Panc1 (cell line): ENCODE measurements around the gene RDH5. TPM values are rescaled to one million over a fixed set of nuclear protein-coding genes. Genes with fewer than 3 reads are reported as not detected.
A peak's percentile ranks its signal among the peaks of the same experiment; 100 is the strongest.

Experiments used
- ATAC-seq: fragments of 200-7000 bp; cut with Tn5 transposase; 2 replicates; pipeline ENCODE4 v1.9.1; 2020; ENCODE audit warnings: mild to moderate bottlenecking, moderate library complexity
- BruUV-seq: library from RNA; stranded (reverse); fragments of 400-500 nt; replicated peaks from 2 replicates; lab custom pipeline; 2021; lab: Mats Ljungman, UMichigan
- CTCF ChIA-PET: fragments of 300-600 bp; sonication (Branson Sonifier 250); formaldehyde crosslinking; loops from one replicate; lab custom pipeline; 2022; ENCODE audit warnings: antibody characterized with exemption; lab: Charles Lee
- POLR2A ChIA-PET: fragments of 300-600 bp; sonication (Branson Sonifier 250); formaldehyde crosslinking; loops from one replicate; lab custom pipeline; 2022; ENCODE audit warnings: antibody characterized with exemption; lab: Charles Lee
- DNase-seq: peaks from one replicate; pipeline ENCODE4 v3.0.0-alpha.2; 2010; ENCODE audit warnings: low read depth, low spot score
- H3K27ac ChIP-seq: 2 replicates; pipeline ENCODE4 v1.5.1; 2011; ENCODE audit warnings: mild to moderate bottlenecking, low read length, inconsistent platforms
- H3K27me3 ChIP-seq: fragments of 200-500 bp; sonication (Bioruptor generic); 2 replicates; pipeline ENCODE4 v1.6.0; 2014; ENCODE audit warnings: low read length, inconsistent platforms; ENCODE audit not compliant: control insufficient read depth, insufficient read depth
- H3K36me3 ChIP-seq: fragments of 200-500 bp; sonication (Bioruptor generic); 2 replicates; pipeline ENCODE4 v1.5.1; 2014; ENCODE audit warnings: inconsistent platforms, mild to moderate bottlenecking, low read length, moderate library complexity; ENCODE audit not compliant: control insufficient read depth, insufficient read depth
- H3K4me1 ChIP-seq: 2 replicates; pipeline ENCODE4 v1.5.1; 2011; ENCODE audit warnings: inconsistent platforms, mild to moderate bottlenecking, low read length, moderate library complexity; ENCODE audit not compliant: control insufficient read depth, insufficient read depth
- H3K4me3 ChIP-seq, 2 experiments: 2 replicates each; pipeline ENCODE4 v1.5.1; 2011 to 2012; ENCODE audit warnings: low read depth in 2 of 2, low read length in 2 of 2, mild to moderate bottlenecking in 2 of 2, inconsistent platforms in 1 of 2, moderate library complexity in 1 of 2
- H3K9me3 ChIP-seq: fragments of 200-500 bp; sonication (Bioruptor generic); 2 replicates; pipeline ENCODE4 v1.5.1; 2014; ENCODE audit warnings: low read depth, mild to moderate bottlenecking, inconsistent platforms, low read length, moderate library complexity; ENCODE audit not compliant: control insufficient read depth, insufficient read depth
- POLR2AphosphoS5 ChIP-seq: IDR thresholded peaks from 2 replicates; pipeline ENCODE4 v1.6.1; 2012; ENCODE audit warnings: mild to moderate bottlenecking, low read depth, low read length, moderate library complexity
- SIN3A ChIP-seq: IDR thresholded peaks from 2 replicates; pipeline ENCODE4 v1.6.1; 2012; ENCODE audit warnings: low read depth, mild to moderate bottlenecking, low read length, moderate library complexity, borderline replicate concordance; ENCODE audit not compliant: insufficient read depth
- TCF7L2 ChIP-seq: IDR thresholded peaks from 2 replicates; pipeline ENCODE4 v1.6.1; 2011; ENCODE audit warnings: mild to moderate bottlenecking, low read depth, low read length, inconsistent platforms
- in situ Hi-C: cut with HindIII; loops from 2 replicates; pipeline ENCODE4 v1.10.0; 2016; ENCODE audit warnings: low sequenced_read_pairs, low pct_unique_long_range_greater_than_20kb
- intact Hi-C: fragments of 100-400 bp; cut with micrococcal nuclease; formaldehyde crosslinking; loops from one replicate; pipeline ENCODE4 v1.10.0; 2022; ENCODE audit not compliant: unreplicated experiment
- total RNA-seq: library from RNA; stranded (reverse); gene quantifications from one replicate; pipeline ENCODE4 v1.2.1, GENCODE V29; 2021; ENCODE audit not compliant: unreplicated experiment
- TF ChIP-seq, protein P1 (sequence below): fragments of 450-650 bp; IDR thresholded peaks from 2 replicates; pipeline ENCODE4 v1.5.1; 2017; ENCODE audit warnings: mild to moderate bottlenecking
- TF ChIP-seq, protein P2 (sequence below), 2 experiments: IDR thresholded peaks; 2 replicates each; pipeline ENCODE4 v1.6.1; 2011 to 2012; ENCODE audit warnings: low read depth in 2 of 2, control low read depth in 1 of 2, low read length in 1 of 2, mild to moderate bottlenecking in 1 of 2, moderate library complexity in 1 of 2; ENCODE audit not compliant: insufficient read depth in 1 of 2

The RDH5 gene
- total RNA-seq, 1 experiment from 2014 or later, result 2.8 TPM

DNA sequence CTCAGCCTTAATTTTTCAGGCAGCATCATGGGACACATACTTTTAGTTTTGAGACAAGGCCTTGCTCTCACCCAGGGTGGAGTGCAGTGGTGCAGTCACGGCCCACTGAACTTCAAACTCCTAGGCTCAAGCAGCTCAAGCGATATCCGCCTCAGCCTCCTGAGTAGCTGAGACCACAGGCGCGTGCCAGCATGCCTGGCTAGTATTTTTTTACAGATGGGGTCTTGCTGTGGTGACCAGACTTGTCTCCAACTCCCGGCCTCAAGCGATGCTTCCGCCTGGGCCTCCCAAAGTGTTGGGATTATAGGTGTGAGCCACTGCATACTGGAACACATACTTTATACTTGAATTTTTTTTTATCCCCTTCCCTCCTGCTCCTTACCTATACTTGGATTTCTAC lies 2.8 kb downstream of the RDH5 start:
- intact Hi-C loops, result loop anchor here (10.0 kb wide), 1 partner anchor 528 kb away; no protein-coding TSS in a partner anchor
- TSS peak; percentile 23 for BruUV-seq
- Histone ChIP-seq H3K36me3 (peaks cover 8% of the 10 kb centered on the region), H3K9me3 (no peaks in the 10 kb centered on the region), H3K4me1 (peaks cover 30% of the 10 kb centered on the region), H3K4me3 (no peak overlapping the region), H3K27me3 (no peaks in the 10 kb centered on the region), H3K27ac (no peak overlapping the region)
- DNase-seq (no peak), ATAC-seq (no peak)
- in situ Hi-C loops, result no loop called here
- TF ChIP-seq POLR2AphosphoS5 (no peak), SIN3A (no peak), TCF7L2 (no peak)
- TF ChIP-seq, protein P1, sequence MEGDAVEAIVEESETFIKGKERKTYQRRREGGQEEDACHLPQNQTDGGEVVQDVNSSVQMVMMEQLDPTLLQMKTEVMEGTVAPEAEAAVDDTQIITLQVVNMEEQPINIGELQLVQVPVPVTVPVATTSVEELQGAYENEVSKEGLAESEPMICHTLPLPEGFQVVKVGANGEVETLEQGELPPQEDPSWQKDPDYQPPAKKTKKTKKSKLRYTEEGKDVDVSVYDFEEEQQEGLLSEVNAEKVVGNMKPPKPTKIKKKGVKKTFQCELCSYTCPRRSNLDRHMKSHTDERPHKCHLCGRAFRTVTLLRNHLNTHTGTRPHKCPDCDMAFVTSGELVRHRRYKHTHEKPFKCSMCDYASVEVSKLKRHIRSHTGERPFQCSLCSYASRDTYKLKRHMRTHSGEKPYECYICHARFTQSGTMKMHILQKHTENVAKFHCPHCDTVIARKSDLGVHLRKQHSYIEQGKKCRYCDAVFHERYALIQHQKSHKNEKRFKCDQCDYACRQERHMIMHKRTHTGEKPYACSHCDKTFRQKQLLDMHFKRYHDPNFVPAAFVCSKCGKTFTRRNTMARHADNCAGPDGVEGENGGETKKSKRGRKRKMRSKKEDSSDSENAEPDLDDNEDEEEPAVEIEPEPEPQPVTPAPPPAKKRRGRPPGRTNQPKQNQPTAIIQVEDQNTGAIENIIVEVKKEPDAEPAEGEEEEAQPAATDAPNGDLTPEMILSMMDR, result no peak
- TF ChIP-seq, protein P2, sequence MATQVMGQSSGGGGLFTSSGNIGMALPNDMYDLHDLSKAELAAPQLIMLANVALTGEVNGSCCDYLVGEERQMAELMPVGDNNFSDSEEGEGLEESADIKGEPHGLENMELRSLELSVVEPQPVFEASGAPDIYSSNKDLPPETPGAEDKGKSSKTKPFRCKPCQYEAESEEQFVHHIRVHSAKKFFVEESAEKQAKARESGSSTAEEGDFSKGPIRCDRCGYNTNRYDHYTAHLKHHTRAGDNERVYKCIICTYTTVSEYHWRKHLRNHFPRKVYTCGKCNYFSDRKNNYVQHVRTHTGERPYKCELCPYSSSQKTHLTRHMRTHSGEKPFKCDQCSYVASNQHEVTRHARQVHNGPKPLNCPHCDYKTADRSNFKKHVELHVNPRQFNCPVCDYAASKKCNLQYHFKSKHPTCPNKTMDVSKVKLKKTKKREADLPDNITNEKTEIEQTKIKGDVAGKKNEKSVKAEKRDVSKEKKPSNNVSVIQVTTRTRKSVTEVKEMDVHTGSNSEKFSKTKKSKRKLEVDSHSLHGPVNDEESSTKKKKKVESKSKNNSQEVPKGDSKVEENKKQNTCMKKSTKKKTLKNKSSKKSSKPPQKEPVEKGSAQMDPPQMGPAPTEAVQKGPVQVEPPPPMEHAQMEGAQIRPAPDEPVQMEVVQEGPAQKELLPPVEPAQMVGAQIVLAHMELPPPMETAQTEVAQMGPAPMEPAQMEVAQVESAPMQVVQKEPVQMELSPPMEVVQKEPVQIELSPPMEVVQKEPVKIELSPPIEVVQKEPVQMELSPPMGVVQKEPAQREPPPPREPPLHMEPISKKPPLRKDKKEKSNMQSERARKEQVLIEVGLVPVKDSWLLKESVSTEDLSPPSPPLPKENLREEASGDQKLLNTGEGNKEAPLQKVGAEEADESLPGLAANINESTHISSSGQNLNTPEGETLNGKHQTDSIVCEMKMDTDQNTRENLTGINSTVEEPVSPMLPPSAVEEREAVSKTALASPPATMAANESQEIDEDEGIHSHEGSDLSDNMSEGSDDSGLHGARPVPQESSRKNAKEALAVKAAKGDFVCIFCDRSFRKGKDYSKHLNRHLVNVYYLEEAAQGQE (IDR thresholded peaks at IDR 0.05; ENCODE audit: insufficient read depth in 1 of 2, low read depth in 2 of 2, low read length in 1 of 2), result no peak
- ChIA-PET CTCF (interaction anchor here (1.3 kb wide), 1 partner anchor 41 kb away, joined by 5 read pairs; a partner anchor contains a TSS), POLR2A (no interaction called here)

DNA sequence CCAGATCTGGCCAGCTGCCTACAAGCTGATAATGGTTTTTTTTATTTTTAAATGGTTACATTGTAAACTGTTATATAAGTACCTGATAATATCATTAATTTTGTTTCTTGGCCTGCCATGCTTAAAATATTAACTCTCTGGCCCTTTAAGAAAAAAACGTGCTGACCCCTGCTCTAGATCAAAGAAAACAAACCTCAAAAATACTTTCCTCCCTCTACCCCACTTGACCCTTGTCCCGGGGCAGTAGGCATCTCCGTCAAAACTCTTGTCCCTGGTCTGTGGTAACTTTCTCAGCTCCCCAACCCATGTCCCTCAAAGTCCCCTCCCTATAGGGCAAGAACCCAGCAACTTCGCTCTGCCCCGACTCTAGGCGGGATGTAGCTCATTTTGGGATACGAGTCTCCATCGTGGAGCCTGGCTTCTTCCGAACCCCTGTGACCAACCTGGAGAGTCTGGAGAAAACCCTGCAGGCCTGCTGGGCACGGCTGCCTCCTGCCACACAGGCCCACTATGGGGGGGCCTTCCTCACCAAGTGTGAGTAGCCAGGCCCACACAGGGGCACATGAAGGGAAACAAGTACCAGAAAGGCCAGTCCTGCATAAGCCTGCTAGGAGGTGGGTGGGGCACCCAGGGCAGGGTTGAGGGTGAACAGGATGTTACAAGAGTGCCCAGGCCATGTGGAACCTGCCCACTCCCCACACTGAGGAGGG lies 3.5 kb downstream of the RDH5 start:
- Histone ChIP-seq H3K9me3 (no peaks in the 10 kb centered on the region), H3K27me3 (no peaks in the 10 kb centered on the region), H3K27ac (no peak overlapping the region), H3K36me3 (peaks cover 10% of the 10 kb centered on the region), H3K4me3 (no peak overlapping the region), H3K4me1 (peaks cover 30% of the 10 kb centered on the region)
- TF ChIP-seq SIN3A, result no peak
- TF ChIP-seq, protein P1, result no peak
- TF ChIP-seq, protein P2 (IDR thresholded peaks at IDR 0.05; ENCODE audit: insufficient read depth in 1 of 2, low read depth in 2 of 2, low read length in 1 of 2), result no peak
- no peak for TF ChIP-seq POLR2AphosphoS5
- TF ChIP-seq TCF7L2, result no peak
- POLR2A ChIA-PET, result no interaction called here
- in situ Hi-C loops (no loop called here), intact Hi-C loops (loop anchor here (10.0 kb wide), 1 partner anchor 529 kb away; no protein-coding TSS in a partner anchor)
- BruUV-seq, result no TSS peak
- ATAC-seq (no peak), DNase-seq (no peak)
- CTCF ChIA-PET, result interaction anchor here (1.3 to 2.4 kb wide), 2 partner anchors 14 to 42 kb away, joined by 5 to 17 read pairs; a partner anchor contains a TSS
